ENCODE data around the gene SPEF2.

The SPEF2 gene

DNA sequence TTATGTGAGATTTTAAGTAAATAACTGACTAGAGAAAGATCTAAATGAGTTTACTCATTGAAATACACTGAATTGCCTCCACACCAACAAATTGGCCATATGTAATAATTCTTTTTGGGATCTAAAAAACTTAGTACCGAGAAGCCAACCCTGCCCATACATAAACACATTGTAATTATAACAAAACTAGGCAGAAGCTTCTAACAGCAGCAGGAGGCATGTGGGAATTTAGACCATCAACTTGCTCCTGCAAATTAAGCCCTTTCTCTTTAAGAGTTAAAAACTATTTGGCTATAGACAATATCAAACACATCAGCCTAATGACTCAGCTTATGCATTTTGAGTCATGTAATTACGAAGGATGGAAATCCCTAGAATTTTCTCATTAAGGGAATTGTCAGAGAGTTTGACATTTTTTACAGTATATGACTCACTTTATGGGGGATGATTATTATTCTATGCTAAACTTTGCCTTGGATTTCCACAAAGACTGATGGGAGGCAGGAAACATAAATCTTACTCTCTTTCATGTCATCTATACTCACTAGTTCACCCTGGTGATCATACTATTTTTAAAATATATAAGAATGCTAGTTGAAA lies 240.0 kb downstream of the SPEF2 start:
- TF ChIP-seq, protein P1, sequence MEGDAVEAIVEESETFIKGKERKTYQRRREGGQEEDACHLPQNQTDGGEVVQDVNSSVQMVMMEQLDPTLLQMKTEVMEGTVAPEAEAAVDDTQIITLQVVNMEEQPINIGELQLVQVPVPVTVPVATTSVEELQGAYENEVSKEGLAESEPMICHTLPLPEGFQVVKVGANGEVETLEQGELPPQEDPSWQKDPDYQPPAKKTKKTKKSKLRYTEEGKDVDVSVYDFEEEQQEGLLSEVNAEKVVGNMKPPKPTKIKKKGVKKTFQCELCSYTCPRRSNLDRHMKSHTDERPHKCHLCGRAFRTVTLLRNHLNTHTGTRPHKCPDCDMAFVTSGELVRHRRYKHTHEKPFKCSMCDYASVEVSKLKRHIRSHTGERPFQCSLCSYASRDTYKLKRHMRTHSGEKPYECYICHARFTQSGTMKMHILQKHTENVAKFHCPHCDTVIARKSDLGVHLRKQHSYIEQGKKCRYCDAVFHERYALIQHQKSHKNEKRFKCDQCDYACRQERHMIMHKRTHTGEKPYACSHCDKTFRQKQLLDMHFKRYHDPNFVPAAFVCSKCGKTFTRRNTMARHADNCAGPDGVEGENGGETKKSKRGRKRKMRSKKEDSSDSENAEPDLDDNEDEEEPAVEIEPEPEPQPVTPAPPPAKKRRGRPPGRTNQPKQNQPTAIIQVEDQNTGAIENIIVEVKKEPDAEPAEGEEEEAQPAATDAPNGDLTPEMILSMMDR (IDR thresholded peaks at IDR 0.05; ENCODE audit: extremely low read depth, missing control alignments): no peak
- DNase-seq (ENCODE audit: low spot score): no peak

DNA sequence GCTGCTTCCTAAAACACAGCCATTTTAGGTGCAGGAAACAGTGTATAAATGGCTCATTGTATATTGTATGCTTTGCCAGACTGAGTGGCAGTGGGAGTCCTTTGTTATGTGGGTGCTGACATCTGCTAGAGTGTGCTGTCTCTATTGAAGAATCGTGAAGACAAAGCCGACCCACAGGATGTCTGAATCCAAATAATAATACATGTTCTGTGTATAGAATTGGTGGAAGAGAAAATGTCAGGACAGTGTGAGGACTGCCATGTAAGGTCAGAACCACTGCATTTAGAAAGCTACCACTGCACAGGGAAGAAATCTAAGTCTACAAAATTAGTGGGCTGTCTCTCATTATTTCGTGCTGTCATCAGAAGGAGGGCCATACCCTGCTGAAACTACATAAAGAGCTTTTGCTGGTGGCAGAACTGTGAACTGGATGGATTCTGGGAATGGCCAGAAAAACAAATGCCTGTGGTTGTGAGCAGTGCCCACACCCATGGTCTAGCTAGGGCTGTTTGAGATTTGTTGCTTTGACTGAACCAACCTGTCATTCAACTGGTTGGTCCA lies 241.5 kb downstream of the SPEF2 start:
- DNase-seq (ENCODE audit: low spot score): no peak
- TF ChIP-seq, protein P1 (IDR thresholded peaks at IDR 0.05; ENCODE audit: extremely low read depth, missing control alignments): no peak

DNA sequence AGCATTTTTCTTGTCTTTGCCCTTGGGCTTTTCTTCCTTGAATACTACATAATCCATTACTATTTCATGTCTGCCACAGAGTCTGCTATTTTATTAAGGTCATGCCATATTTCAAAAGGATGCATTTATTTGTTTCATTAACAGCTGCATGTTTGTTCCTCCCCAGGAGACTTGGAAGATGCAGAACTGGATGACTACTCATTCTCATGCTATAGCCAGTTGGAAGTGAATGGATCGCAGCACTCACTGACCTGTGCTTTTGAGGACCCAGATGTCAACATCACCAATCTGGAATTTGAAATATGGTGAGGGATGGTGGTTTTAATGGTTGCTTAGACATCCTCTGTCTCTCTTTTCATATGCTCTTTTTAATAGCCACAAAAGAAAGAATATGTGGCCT lies 243.0 kb downstream of the SPEF2 start:
- TF ChIP-seq, protein P1 (IDR thresholded peaks at IDR 0.05; ENCODE audit: extremely low read depth, missing control alignments): no peak
- DNase-seq (ENCODE audit: low spot score): no peak

DNA sequence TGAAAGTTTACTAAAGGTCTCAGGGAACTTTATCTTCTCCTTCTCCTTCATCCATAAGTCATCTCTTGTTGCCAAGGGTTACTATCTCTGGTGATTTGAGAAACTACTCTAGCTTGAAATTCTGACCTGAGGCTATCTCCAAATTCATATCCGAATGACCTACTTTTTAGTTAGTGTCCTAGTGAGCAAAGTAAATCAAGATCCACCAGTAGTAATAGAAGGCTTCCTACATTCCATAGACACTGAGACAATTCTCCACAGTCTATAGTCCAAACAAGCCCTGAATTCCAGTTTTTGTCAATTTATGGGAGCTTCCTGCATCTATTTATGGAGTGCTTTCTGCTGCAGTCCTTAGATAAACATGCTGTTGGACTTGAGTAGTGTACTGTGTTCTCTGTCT lies 244.1 kb downstream of the SPEF2 start:
- TF ChIP-seq, protein P1 (IDR thresholded peaks at IDR 0.05; ENCODE audit: extremely low read depth, missing control alignments): no peak
- no peak for DNase-seq (ENCODE audit: low spot score)

DNA sequence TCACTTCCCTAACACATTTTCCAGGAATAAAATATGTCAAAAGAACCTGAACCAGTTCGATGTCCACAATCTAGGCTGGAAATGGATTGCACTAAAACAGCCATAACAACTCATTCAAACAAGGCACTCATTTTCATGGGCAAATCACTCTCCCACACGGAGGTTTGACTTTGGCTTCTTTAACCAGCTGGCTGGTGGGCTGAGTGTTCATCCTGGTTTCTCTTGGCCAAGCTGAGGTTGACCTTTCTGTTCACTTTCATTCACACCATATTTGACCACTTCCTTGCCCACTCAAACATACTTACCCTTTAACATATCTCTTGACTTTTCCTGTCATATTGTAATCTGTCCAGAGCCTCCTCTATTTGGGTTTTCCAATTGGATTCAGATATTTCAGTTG lies 244.5 kb downstream of the SPEF2 start:
- TF ChIP-seq, protein P1 (IDR thresholded peaks at IDR 0.05; ENCODE audit: extremely low read depth, missing control alignments): no peak
- no peak for DNase-seq (ENCODE audit: low spot score)

DNA sequence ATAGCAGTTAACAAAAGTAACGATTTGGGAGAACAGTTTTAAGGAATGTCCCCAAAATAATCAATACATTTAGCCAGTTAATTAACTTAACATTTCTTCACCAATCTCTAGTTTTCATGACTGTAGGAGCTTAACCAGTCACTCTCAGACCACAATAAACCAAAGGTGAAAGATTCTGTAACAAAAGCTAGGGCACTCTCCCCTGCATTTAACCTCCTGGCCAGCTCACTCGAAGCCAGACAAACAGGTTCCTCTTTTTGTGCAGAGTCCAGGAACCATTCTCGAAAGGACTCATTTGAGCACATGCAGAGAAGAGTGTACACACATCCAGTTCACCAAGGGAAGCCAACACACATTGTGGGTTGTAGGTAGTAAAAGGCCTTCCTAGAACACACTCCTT lies 245.5 kb downstream of the SPEF2 start:
- TF ChIP-seq, protein P1 (IDR thresholded peaks at IDR 0.05; ENCODE audit: extremely low read depth, missing control alignments): no peak

More for the DNA sequence above, 245.5 kb downstream of the SPEF2 start:
- no peak for DNase-seq (ENCODE audit: low spot score)

Measured in GM20000 (cell line).